ENCODE results near the gene TOP3B.
A peak's percentile ranks its signal among the peaks of the same experiment; 100 is the strongest.

The TOP3B gene, protein sequence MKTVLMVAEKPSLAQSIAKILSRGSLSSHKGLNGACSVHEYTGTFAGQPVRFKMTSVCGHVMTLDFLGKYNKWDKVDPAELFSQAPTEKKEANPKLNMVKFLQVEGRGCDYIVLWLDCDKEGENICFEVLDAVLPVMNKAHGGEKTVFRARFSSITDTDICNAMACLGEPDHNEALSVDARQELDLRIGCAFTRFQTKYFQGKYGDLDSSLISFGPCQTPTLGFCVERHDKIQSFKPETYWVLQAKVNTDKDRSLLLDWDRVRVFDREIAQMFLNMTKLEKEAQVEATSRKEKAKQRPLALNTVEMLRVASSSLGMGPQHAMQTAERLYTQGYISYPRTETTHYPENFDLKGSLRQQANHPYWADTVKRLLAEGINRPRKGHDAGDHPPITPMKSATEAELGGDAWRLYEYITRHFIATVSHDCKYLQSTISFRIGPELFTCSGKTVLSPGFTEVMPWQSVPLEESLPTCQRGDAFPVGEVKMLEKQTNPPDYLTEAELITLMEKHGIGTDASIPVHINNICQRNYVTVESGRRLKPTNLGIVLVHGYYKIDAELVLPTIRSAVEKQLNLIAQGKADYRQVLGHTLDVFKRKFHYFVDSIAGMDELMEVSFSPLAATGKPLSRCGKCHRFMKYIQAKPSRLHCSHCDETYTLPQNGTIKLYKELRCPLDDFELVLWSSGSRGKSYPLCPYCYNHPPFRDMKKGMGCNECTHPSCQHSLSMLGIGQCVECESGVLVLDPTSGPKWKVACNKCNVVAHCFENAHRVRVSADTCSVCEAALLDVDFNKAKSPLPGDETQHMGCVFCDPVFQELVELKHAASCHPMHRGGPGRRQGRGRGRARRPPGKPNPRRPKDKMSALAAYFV

DNA sequence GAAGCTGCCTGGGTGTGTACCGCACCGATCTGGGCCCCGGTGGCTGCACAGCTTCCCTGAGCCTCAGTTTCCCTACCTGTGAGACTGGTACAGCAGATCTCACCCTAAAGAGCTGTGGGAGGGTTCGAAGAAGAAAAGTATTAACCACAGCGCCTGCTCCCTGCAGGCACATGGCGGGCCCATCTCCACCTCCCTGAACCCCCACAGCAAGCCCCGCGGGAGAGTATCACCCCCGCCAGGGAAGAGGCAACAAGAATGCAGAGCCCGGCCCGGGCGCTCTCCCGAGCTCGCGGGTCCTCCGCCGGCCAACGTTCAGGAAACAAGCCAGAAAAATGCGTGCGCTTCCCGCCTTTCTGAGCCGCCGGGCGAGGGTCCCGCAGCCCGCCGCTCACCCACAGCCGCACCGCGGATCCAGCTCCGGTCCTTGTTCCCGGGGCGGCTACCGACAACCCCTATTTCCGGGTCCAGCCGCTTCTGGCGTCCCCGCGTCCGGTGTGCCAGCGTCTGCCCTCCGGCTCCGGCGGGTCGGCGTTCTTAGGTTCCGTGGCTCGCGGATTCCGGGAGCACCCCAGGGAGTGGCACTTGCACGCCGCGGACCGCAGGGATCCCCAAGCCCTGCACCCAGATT, at the start of gene TOP3B:
TOP3B (minus strand) TSS at position 450 of the 628 bp plus-strand sequence. CDS start 7,078 bp downstream, outside the sequence.
- DNase-seq, result peak; percentile 93

GRCh38 chr22:22031183-22031945, 48.8 kb upstream of the TOP3B start:
- DNase-seq, result no peak

GRCh38 chr22:22030493-22031182, 48.1 kb upstream of the TOP3B start:
- peak; percentile 53 for DNase-seq

- DNase-seq, result no peak
Observed at GRCh38 chr22:22027955-22028354, 45.4 kb upstream of the TOP3B start.

DNA sequence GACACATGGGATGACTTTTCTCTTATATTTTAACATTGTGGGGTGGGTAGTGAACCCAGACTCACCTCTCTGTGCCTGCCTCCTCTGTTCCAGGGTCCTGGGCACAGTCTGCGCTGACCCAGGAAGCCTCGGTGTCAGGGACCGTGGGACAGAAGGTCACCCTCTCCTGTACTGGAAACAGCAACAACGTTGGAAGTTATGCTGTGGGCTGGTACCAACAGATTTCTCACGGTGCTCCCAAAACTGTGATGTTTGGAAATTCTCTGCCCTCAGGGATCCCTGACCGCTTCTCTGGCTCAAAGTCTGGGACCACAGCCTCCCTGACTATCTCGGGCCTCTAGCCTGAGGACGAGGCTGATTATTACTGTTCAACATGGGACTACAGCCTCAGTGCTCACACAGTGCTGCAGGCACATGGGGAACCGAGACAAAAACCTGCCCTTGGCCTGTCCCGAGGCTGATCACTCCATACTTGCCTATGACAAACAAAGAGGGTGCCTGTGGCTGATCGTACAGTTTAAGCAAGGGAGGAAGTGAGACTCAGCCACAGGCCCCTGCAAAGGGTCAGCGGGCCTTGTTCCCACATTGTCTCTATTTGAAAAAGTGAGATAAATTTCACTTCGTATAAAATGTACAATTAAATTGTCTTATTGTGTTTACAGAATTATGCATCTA, 43.7 kb upstream of the TOP3B start:
- DNase-seq, result no peak

- DNase-seq, result no peak
Observed at GRCh38 chr22:22025320-22026156, 43.0 kb upstream of the TOP3B start.

- DNase-seq, result no peak
Observed at GRCh38 chr22:22024440-22024839, 41.9 kb upstream of the TOP3B start.

DNA sequence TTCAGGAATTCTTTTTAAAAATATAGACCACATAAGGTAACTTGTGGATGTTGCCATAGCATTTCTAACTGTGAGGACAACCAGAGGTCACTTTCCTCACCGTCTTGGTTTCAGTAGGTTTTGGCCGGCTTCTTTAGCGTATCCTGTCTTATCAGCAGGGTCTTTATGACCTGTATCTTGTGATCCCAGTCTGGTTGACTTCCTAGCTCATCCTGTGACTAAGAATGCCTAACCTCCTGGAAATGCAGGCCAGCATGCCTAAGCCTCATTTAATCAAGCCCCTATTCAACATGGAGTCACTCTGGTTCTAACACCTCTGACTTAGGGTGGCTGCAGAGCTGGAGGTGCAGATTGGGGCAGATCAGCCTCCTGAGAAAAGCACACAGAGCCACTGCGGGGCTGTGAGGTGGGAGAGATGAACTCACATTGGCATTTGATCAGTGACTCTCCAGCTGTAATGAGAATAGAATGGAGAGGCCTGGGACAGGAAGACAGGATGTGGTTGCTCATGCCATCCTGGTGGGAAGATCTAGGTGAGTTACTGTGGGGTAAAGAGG, 41.1 kb upstream of the TOP3B start:
- DNase-seq, result no peak

DNA sequence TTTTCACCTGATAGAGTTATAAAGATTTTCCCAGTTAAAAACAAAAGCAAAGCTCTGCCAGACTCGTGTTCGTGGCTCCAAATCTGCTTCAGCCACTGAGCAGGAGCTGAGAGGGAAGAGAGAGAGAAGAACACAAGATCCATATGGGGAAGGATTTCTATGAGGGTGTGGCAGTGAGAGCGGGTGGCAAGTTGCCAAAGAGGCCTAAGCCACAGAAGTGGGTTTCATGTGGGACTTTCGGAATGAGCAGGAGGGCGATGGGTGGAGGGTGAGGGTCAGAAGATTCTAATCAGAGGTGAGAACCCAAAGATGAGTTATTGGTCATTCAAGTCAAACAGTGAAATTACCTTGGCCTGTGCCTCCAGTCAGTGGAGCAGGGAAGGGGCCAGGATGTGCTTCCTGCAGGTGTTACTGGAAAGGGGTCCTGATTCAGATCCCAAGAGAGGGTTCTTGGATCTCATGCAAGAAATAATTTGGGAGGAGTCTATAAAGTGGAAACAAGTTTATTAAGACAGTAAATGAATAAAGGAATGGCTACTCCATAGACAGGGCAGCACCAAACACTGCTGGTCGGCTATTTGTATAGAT, 40.5 kb upstream of the TOP3B start:
- no peak for DNase-seq

- no peak for DNase-seq
Observed at GRCh38 chr22:22022255-22022840, 39.8 kb upstream of the TOP3B start.

GRCh38 chr22:22021162-22021750, 38.7 kb upstream of the TOP3B start:
- DNase-seq, result no peak

DNA sequence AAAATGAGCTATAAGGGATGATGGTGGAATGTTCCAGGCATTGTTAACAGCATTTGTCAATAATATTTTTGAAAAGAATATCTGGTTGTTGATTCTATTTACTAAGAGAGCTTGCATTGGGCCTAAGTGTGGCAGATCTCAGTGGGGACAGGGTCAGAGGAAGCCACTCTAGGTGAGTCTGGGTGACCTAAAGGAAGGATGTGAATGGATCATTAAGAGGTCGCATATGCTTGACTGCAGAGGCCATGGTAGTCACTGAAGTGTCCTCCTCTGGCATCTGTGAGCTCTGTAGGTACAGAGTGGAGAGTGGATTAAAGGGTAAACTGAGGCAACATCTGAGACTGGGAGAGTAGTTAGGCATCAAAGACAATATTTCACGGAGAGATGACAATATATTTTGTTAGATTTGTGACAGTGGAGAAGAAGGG, 37.9 kb upstream of the TOP3B start:
- DNase-seq, result no peak

- DNase-seq, result no peak
Observed at GRCh38 chr22:22019659-22020424, 37.3 kb upstream of the TOP3B start.

DNA sequence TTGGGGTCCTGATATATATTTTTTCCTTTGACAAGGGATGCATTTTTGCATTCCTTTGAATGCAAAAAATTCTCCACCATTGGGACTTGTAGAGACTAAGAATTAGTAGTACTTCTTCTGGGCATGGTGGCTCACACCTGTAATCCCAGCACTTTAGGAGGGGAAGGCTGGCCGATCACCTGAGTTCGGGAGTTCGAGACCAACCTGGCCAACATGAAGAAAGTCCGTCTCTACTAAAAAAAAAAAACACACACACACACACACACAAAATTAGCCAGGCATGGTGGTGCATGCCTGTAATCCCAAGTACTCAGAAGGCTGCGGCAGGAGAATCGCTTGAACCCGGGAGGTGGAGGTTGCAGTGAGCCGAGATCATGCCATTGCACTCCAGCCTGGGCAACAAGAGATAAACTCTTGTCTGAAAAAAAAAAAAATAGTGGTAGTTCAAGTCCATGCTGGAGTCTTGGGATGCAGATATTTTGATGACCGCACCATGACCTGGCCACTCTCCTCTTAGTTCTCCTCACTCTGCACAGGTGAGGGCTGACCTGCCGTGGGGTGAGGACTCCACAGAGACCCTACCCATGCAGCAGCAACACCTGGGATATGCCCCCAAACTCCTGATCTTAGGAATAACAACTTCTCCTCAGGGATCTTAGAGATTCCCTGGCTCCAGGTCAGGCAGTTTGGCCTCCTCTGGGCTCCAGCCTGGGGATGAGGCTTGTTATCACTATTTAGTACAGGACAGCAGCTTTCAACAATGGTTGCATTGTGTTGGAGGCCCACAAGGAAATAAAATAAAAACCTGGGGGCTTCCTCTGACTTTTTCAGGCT, 36.5 kb upstream of the TOP3B start:
- no peak for DNase-seq

DNA sequence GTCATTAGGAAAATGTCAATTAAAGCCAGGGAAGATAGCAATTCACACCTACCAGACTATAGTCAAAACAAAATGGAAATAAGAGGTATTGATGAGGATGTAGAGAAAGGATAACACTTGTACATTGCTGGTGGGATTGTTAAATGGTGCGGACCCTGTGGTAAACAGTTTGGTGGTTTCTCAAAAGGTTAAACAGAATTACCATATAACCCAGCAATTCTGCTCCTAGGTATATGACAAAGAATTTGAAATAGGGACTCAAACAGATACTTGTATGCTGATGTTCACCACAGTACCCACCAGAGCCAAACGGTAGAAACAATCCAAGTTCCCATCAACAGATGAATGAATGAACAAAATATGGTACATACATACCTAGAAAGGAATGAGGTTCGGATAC, 33.0 kb upstream of the TOP3B start:
- DNase-seq, result no peak

DNA sequence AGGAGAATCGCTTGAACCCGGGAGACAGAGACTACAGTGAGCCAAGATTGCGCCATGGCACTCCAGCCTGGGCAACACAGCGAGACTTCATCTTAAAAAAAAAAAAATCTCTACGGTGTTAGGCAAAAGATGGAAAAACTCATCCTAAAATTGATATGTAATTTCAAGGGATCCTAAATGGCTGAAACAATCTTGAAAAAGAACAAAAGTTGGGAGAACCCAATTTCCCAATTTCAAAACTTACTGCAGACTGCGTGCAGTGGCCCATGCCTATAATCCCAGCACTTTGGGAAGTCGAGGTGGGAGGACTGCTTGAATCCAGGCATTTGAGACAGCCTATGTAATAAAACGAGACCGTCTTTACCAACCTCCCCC, 31.7 kb upstream of the TOP3B start:
- no peak for DNase-seq

Measured in OCI-M1 (cell line).